GM19463 (cell line): ENCODE results near the gene GRIK1.

ENCODE experiments used
- ATAC-seq: cut with Tn5 transposase; IDR thresholded peaks from one replicate; pipeline ENCODE4 v1.9.1; 2021; ENCODE audit warnings: mild to moderate bottlenecking, moderate library complexity; ENCODE audit not compliant: unreplicated experiment

GRIK1 gene

DNA sequence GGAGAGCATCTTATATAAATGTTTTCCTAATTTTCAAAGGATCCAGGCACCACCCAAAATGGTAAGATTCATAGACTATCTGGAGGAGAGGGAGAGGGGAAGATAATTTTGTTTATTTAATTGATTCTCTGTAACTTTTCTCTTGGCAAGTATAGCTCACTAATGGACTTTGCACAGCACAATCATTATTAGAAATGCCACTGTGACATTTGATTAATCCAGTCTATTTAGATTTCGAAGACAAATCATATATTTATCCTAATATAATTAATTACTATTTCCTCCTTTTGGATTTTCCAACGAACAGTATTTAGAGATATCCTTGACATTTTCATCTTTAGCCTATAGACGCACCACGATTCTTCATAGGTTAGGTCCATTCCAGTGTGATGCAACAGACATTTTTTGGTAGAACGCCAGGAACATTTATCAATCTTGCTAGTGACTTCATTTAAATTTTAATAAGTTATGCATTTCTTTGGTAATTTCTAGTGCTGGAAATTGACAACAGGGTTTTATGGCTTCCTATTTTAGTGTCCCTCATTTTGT is 152.4 kb downstream of the GRIK1 start:
- ATAC-seq, result no peak

DNA sequence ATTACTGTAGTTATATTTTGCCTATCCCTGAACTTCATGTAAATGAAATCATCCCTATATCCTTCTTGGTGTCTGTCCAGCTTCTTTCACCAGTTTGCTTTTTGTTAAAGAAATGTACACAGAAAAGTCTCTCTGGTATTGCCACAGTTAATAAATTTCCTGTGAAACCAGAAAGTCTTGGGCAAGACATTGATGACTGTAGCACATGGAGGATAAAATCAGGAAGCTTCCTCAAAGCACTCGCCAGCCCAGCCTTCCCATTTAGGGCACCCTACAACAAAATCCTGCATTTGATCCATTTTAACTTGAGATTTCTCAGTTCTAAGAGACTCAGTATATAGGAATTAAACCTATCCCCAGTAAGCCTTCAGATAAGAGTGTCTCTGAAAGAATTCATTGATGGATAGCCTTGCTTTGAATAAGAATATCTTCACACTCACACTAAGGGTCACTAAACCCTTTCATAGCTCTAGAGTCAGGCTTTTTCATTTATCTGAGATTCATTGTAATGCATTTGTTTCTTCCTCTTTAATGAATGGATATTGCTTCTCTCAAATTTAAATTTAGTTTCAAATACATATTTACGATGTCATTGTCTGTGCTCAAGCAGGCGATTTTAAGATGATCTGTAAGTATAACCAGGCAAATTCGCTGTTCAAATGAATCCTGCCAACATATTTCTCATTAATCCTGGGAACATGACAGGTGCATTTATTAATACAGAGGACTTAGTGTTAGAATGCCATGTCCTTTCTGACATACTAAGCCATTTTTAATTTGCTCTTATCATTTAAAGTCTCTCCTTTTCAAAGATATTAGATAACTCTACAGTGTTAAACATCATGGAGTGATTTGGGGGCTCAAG is 153.1 kb downstream of the GRIK1 start:
- no peak for ATAC-seq

DNA sequence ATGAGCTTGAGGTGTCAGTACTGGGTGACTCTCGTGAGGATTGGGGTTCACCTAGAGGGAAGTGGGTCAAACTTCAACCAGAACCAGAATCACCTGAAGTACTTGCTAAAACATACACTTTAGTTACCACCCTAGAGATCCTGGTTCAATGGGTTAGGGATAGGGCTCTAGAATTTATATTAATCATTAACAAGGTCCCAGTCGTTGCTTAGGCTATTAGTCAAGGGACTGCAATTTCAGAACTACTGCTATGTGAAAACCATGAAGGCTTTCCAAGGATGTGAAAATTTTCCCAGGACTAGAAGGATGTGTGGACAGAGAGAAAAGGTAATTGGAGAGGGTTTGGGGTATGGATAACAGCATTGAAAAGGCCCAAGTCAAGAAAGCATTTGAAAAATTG is 162.6 kb downstream of the GRIK1 start:
- no peak for ATAC-seq

DNA sequence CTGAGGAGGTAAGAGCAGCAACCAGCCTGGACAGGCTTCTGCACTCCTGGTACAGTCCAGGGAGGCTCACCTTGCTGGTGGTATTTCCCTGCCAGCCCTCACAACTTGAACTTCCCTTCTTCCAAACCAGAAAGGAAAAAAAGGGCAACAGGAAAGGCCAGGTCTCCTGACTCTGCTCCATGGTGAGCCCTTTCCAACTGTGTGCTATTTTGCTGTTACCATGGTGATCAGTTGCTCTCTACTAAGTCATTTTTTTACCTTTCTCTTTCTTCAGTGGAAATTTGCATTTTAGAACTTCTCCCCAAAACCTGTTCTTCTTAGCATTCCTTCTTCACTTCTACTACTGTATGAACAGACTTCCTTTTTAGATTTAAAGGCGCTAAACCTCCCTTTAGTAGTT is 164.3 kb downstream of the GRIK1 start:
- no peak for ATAC-seq

DNA sequence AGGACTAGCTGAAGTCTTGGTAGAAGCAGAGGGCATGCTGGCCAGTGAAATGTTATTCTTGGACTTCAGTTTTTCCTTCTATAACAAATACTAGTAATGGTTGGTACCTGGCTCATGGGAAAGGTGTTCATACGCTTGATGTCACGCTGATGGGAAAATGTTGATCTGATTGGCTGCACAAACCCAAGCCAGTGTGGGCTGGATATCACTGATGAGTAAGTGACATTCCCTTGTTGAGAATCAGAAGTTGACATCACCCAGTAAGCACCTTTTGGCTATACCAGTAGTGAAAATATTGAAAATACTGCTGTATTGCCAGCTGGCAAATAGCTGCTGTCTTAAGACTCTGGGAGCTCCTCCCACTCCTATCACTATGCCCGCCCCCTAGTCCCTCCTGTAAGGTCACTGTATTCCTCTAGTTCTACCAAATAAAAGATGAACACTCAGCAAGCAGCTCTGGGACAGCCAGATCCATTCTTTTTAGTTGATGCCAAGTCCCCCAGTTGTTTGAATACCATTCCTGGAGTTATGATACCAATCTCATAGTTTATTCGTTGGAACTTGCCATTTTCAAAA is 168.2 kb downstream of the GRIK1 start:
- no peak for ATAC-seq

DNA sequence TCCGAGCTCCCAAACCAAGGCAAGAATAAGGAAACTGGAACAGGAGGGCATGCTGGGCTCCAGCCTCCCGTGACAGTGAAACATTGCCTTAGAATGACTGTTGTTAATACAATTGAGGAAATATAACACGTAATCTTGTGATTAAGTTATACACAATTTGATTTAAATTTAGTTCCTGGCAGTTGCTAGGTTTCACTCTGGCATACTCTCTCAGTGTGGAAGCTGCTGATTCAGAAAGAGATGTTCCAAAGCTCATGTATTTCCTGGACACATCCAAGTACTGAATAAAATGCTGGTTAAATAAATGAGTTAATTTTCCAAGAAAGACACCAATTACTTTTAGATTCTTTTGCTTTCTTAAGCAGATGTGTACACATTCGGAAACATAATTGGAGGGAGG is 176.1 kb downstream of the GRIK1 start:
- ATAC-seq, result no peak

DNA sequence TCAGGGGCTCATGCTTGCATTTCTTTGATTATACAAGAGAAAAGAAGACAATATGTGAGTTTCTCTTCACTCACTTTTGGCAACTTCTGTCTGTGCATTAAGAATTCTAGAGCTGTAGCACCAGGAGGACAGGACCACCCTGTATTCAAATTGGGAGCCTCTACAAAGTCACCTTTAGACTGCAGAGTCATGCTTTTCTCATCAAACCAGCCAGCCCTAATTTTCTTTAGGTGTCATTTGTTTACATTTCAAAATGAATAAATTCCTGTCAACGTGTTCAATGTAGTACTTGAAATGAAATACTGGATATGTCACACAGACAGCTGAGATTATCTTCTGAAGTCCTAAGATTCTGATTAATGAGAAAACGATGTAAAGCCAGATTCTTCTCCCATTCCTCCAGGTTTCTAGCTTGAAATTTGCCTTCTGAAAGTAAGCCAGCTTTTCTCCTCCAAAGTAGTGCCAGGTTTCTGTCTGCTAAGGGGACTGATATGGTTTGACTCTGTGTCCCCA is 177.2 kb downstream of the GRIK1 start:
- ATAC-seq, result no peak

DNA sequence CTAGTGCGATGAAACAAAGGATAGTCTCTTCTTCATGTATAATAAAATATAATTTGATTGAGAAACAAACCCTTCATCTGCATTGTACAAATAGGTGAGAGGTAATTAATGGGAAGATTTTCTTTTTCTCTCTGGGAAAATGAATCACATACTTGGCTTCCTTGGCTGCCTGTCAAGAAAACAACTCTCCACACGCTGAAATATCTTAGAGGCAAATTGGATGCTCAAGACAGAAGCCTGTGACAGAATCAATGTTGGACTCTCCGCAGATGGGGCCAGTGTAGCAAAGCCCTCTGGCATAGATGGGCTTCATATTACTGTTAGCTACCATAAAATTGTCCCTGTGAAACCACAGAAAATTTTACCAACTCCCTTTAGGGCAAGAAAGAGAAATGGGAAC is 186.6 kb downstream of the GRIK1 start:
- no peak for ATAC-seq

DNA sequence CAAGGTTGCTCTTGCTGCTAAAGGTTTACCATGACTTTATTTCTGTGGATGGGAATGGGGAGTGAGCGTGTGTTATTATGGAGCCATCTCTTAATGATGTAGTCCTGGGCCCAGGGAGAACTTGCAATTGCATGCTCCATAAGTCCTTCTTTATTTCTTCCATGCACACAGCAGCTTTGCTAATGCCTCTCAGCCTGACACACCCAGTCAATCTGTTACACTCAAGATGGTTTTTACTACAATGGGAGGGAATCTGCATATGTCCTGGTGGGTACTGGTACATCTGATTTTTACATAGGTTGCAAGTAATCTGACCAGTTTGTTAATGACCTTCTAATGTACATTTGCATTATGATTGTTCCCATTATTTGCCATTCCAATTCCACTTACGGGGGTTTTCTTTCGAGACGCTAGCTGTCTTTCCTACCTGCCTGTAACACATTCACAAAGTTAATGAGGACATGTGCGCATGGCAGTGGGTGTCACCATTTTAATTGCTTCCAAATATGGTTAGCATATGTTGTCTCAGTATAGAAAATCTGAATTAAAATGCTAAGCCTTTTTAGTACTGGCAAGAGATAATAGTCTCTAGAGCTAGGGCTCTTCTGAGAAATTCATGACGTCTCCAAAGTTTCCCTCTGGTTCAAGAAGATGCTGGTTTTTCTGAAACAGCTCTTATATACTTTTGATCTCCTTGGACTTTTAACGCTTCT is 188.2 kb downstream of the GRIK1 start:
- no peak for ATAC-seq

DNA sequence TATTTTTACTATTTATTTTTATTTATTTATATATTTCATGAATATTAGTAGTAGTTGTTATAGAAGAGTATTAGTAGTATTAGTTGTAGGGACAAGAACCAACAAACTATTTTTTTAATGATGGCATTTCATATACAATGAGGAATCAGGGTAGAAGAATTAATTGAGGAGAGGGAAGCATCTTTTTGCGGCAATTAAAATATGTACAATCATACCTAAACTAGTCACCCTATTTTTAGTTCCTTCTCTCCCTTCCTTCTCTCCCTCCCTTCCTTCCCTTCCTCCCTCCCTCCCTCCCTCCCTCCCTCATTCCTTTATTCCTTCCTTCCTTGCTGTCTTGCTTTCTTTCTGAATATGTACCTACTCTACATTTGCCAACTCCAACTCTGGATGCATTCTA is 189.8 kb downstream of the GRIK1 start:
- ATAC-seq, result no peak

DNA sequence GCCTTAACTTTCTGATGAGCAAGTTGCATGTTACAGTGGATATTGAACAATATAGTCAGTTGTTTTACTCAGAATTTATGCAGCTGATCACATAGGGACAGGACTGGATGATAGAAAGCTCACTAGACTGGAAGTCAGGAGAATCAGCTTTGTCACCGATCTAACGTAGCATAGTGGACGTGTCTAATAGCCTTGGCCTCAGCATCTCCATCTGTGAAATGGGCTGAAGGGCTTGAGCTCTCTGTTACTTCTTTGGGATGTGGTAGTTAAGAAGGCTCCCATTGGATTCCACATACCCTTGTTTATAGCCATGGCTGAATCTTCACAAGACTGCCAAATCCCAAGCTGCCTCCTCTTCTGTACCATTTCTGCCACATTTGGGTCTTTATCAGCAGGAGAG is 190.6 kb downstream of the GRIK1 start:
- no peak for ATAC-seq

DNA sequence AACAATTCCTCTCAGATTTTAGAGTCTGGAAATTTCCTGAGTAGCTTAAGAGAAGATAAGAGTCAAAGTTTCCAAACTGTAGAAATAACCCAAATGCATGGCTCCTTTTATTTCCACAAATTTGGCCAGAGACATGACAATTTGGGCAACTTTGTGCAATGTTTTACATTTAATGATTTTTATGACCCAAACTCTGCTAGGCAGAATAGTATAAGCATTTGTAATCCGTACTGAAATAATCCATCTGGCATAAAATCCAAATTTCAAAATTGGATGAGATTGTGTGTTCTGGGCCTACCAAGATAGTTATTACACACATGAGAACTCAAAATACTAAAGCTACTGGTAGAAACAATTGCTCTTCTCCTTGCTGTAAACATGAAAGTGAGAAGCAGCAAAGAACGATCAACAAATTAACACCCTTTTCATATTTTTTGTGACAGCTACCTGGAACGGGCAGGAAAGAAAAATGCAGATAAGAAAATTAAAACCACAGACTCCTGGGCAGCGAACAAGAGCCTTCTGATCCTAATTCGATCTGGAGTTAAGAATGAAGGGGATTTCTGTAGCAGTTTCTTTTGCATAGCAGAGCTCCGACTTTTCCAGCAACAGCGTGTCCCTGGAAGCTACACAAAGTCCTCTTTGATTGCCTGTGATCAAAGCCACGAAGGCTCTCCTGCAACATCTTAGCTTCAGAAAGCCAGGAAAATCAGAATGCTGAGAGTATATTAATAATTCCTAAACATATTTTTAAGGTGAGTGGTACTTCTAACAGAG is 191.2 kb downstream of the GRIK1 start:
- ATAC-seq, result no peak

DNA sequence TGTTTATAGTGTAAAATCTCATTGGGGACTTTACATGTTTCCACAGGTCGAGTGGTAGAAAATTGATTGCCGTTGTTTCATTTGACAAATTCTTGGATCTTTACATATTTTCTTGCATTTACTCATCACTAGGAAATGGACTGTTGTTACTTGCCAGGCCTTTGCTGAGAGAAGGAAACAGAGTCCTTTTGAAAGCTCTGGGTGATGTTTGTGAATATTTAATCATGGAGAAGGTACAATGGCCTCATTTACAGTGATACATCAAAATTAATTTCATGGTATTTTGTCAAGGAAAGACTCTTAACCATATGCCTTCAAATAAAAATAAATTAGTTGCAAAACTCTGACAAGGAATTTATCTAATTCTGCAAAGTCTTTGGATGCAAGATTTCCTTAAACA is 198.0 kb downstream of the GRIK1 start:
- ATAC-seq, result no peak

DNA sequence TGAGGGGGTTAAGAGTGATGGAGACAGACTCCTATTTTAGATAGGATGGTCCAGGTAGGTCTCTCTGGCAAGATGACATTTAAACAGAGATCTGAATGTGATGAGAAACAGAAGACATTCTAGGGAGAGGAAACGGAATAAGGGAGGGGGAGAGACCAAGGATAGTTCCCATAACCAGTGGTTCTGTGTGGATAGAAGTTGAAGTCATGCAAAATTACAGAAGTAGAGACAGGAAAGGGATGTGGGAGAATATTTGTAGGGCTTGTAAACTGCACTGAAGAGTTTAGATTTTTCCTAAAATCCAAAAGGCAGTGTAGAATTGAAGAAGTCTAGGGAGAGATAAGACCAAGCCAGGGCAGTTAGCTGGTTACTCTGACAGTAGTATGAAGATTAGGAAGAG is 200.6 kb downstream of the GRIK1 start:
- ATAC-seq, result no peak

DNA sequence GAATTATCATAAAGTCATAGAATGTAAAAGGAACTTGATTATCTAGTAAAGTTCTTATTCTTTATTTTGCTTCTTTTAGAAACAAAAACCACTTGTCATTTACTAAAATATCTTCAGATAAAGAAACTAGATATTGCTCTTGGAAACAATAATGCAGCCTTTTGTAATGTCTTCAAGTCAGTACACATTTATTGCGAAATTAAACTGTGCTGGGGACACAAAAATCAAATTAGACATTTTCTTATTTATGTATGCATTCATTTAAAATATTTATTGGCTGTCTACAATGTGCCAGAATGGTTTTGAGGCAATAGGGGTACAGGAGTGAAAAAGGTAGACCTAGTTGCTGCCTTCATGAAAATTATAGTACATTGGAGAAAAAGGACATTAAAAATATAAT is 201.1 kb downstream of the GRIK1 start:
- no peak for ATAC-seq

DNA sequence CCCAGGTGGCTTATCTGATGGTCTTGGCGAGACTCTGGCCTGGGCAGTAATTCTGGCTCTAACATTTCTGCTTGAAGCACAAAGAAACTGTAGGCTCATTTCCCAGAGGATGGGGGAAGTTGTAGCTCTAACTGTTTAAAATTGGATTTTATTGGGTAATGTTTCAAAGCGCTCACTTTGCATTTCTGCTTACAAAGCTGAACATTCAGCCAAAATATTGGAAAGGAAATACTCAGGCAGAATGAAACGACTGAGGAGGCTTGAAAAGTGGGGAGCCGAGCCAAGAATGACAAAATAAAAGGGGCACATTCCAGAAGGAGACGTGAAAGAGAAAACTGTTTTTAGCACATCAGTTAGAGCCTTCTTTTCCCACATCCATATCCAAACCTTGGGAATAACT is 202.6 kb downstream of the GRIK1 start:
- ATAC-seq, result no peak

DNA sequence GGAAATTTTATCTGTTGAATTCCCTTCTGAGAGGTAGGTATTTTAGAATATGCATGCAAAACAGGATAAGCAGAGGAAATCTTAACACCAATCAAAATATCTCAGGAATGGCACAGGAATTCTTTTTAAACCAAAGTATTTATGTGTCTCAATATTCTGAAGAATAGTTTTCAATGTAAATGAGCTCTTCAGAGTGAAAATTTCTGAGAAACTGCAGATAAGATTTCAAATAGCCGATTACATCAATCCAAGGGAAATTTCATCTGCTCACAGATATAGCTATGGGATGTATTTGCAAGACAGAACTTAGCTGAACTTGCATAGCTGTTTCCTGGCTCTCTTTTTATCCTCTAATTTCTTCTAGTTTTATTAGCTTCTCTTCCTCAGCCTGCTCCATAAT is 209.5 kb downstream of the GRIK1 start:
- ATAC-seq, result no peak

DNA sequence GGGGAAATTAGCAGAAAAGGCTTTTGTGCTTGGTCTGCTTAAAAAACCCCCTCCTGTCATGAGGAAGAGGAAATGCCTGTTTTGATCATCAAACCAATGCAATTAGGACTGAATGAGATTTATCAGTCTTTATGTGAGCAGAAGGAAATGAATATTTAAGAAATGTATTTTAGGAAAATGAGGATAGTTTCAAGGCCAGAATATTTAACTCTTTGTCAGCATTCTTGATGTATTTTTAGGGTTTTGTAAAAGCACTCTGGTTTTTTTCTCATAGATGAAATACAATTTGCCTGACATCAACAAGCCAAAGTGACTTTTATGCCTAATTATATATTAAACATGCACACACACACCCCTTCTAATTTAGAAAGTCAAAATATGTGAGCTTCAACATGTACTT is 213.8 kb downstream of the GRIK1 start:
- no peak for ATAC-seq

DNA sequence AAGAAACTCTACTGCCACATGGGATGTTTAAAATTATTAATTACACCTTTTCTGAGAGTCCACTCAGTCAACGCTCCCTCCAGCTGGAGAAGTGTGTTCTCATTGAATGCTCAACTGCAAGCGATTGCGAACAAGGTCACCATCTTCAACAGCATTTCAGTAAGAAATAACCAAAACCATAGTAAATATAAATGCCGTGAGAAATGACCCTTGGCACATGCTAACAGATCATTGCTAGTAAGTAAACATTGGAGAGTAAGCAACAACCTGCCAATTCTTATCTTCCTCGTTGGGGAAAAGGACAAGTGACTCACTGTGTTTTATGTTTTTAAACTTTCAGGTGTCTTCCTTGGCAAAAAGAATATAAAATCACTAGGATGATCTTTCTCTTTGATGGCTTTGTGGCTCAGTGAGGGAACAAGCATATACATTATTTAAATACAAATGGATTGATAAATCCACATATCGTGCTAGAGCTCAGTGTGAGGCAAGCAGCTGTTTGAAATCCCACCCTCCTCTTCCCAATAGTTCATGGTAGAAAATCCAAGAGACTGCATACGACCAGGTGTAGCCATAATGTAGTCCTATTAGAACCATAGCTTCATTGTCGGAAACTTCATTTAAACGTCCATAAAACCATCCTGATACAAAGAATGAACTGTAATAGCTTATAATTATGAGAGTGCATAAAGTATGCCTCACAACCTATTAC is 214.6 kb downstream of the GRIK1 start:
- no peak for ATAC-seq

DNA sequence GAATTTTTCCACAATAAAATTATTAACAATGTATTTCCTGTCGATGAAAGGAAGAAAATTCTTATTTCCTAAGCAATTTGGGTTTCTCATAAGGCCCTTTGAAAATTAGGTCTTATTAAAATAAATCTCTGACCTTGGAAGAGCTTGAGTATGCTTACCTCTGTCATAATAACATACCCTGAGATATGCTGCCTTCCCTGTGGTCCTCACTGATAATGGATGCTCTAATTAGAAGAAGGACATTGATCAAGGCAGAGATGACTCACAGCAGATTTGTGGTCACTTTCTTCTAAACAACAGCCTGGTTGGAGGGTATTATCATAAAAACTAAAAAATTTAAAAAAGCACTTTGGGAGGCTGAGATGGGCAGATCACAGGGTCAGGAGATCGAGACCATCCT is 217.8 kb downstream of the GRIK1 start:
- ATAC-seq, result no peak
